NK-92 (cell line): ENCODE measurements around the gene ELF3.
"Not testable (repeated sequence)": the region's sequence is repeated elsewhere in the genome, so short reads cannot be mapped to it uniquely, and the experiment has no call there.

Experiments used
- DNase-seq: peaks from one replicate; lab custom pipeline; 2025; ENCODE audit not compliant: unreplicated experiment; lab: John Stamatoyannopoulos, UW

ELF3 gene

GRCh38 chr1:202063093-202063492 lies 52.7 kb downstream of the ELF3 start:
- no peak for DNase-seq

- not testable (repeated sequence) for DNase-seq
Observed at GRCh38 chr1:202064889-202065312, 54.5 kb downstream of the ELF3 start.
